ENCODE data around the gene HPCAL1. TPM values are rescaled to one million over a fixed set of nuclear protein-coding genes. Genes with fewer than 3 reads are reported as not detected.

The HPCAL1 gene
- total and polyA plus RNA-seq, 2 experiments from 2014 or later, result 58.9 to 65.4 TPM

GRCh38 chr2:10397297-10397875 is 94.7 kb downstream of the HPCAL1 start:
- H4K20me1 ChIP-seq (ENCODE audit: insufficient read depth), result no peaks in the 10 kb centered on the region
- H3K4me3 ChIP-seq, result no peak overlapping the region
- H3F3A ChIP-seq (ENCODE audit: insufficient read depth), result no peaks in the 10 kb centered on the region
- 0 out of 2 replicates have a peak, but pooled peaks cover 13% of the 10 kb centered on the region for H3K79me2 ChIP-seq (ENCODE audit: insufficient read depth)
- no peak overlapping the region for H3K27ac ChIP-seq
- no peak for DNase-seq
- no peak overlapping the region for H3K4me2 ChIP-seq (ENCODE audit: unreplicated experiment)
- no peaks in the 10 kb centered on the region for H3K9me3 ChIP-seq (ENCODE audit: low read depth)
- WGBS, 2 experiments (ENCODE audit: low coverage in 1 of 2, low lambda C conversion rate in 2 of 2, missing lambda C conversion rate in 2 of 2), result 88 to 89% methylated on average over 16 of the region's 16 CpGs
- in situ Hi-C loops (cut with MboI), result no loop called here
- H3K9me2 ChIP-seq (ENCODE audit: insufficient read depth), result no peaks in the 10 kb centered on the region
- H2AFZ ChIP-seq, result no peak overlapping the region
- no peak overlapping the region for H3K9ac ChIP-seq
- H3K27me3 ChIP-seq (replicated peaks; ENCODE audit: insufficient read depth), result no peaks in the 10 kb centered on the region
- peaks cover 10% of the 10 kb centered on the region for H3K4me1 ChIP-seq (ENCODE audit: insufficient read depth)
- no peak for TF ChIP-seq EZH2phosphoT487 (IDR thresholded peaks at IDR 0.05; ENCODE audit: insufficient read depth, low read depth)
- TF ChIP-seq EZH2 (IDR thresholded peaks at IDR 0.05; ENCODE audit: insufficient read depth, poor library complexity, severe bottlenecking), result no peak
- H3K36me3 ChIP-seq (ENCODE audit: low read depth), result no peaks in the 10 kb centered on the region

GRCh38 chr2:10397878-10398277 is 95.2 kb downstream of the HPCAL1 start:
- H3K79me2 ChIP-seq (ENCODE audit: insufficient read depth), result 0 out of 2 replicates have a peak, but pooled peaks cover 13% of the 10 kb centered on the region
- DNase-seq, result no peak
- WGBS, 2 experiments (ENCODE audit: low coverage in 1 of 2, low lambda C conversion rate in 2 of 2, missing lambda C conversion rate in 2 of 2), result 52 to 57% methylated on average over 4 of the region's 4 CpGs
- no peaks in the 10 kb centered on the region for H4K20me1 ChIP-seq (ENCODE audit: insufficient read depth)
- H2AFZ ChIP-seq, result no peak overlapping the region
- no peaks in the 10 kb centered on the region for H3K36me3 ChIP-seq (ENCODE audit: low read depth)
- H3K9me3 ChIP-seq (ENCODE audit: low read depth), result no peaks in the 10 kb centered on the region
- H3K27me3 ChIP-seq (replicated peaks; ENCODE audit: insufficient read depth), result no peaks in the 10 kb centered on the region
- no peak overlapping the region for H3K4me2 ChIP-seq (ENCODE audit: unreplicated experiment)
- no peak overlapping the region for H3K4me3 ChIP-seq
- in situ Hi-C loops (cut with MboI), result no loop called here
- no peak overlapping the region for H3K27ac ChIP-seq
- H3K9ac ChIP-seq, result no peak overlapping the region
- TF ChIP-seq EZH2phosphoT487 (IDR thresholded peaks at IDR 0.05; ENCODE audit: insufficient read depth, low read depth) (no peak), EZH2 (IDR thresholded peaks at IDR 0.05; ENCODE audit: insufficient read depth, poor library complexity, severe bottlenecking) (no peak)
- H3K4me1 ChIP-seq (ENCODE audit: insufficient read depth), result peaks cover 14% of the 10 kb centered on the region
- 0 out of 2 replicates have a peak, but pooled peaks cover 4% of the 10 kb centered on the region for H3F3A ChIP-seq (ENCODE audit: insufficient read depth)
- no peaks in the 10 kb centered on the region for H3K9me2 ChIP-seq (ENCODE audit: insufficient read depth)

DNA sequence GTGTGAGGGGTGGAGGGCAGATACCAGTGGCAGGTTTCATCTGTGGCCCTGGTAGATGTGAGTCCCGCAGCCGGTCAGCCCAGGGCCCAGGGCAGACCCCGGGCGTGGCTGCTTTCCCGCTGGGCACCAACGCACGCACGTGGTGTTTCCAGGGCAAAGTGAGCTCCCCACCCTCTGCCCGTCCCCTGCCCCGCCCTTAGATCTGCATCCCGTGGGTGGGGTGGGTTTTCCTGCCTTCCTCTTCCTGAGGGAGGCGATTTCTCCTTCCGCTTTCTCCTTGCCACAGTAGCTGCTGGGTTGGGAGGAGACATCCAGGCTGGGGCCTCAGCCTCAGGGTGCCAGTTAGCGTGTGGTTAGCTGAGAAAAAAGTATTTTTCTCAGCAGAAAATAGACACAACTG is 95.8 kb downstream of the HPCAL1 start:
- in situ Hi-C loops (cut with MboI), result no loop called here

GRCh38 chr2:10399358-10399757 is 96.7 kb downstream of the HPCAL1 start:
- Histone ChIP-seq H3K36me3 (ENCODE audit: low read depth) (no peaks in the 10 kb centered on the region), H3F3A (ENCODE audit: insufficient read depth) (0 out of 2 replicates have a peak, but pooled peaks cover 13% of the 10 kb centered on the region), H3K9me2 (ENCODE audit: insufficient read depth) (no peaks in the 10 kb centered on the region), H4K20me1 (ENCODE audit: insufficient read depth) (no peaks in the 10 kb centered on the region), H3K4me3 (no peak overlapping the region), H3K9me3 (ENCODE audit: low read depth) (no peaks in the 10 kb centered on the region), H3K9ac (no peak overlapping the region), H2AFZ (no peak overlapping the region), H3K79me2 (ENCODE audit: insufficient read depth) (0 out of 2 replicates have a peak, but pooled peaks cover 11% of the 10 kb centered on the region), H3K27me3 (replicated peaks; ENCODE audit: insufficient read depth) (no peaks in the 10 kb centered on the region), H3K4me2 (ENCODE audit: unreplicated experiment) (no peak overlapping the region), H3K4me1 (ENCODE audit: insufficient read depth) (peaks cover 26% of the 10 kb centered on the region), H3K27ac (no peak overlapping the region)
- 72 to 87% methylated on average over 13 to 16 of the region's 16 CpGs for WGBS, 2 experiments (ENCODE audit: low coverage in 1 of 2, low lambda C conversion rate in 2 of 2, missing lambda C conversion rate in 2 of 2)
- in situ Hi-C loops (cut with MboI), result no loop called here
- no peak for DNase-seq
- no peak for TF ChIP-seq EZH2phosphoT487 (IDR thresholded peaks at IDR 0.05; ENCODE audit: insufficient read depth, low read depth)

More for the DNA sequence above, 95.8 kb downstream of the HPCAL1 start:
- Histone ChIP-seq H3K27ac (no peak overlapping the region), H3K27me3 (replicated peaks; ENCODE audit: insufficient read depth) (no peaks in the 10 kb centered on the region), H3K9ac (no peak overlapping the region), H3F3A (ENCODE audit: insufficient read depth) (0 out of 2 replicates have a peak, but pooled peaks cover 4% of the 10 kb centered on the region), H2AFZ (no peak overlapping the region), H3K9me2 (ENCODE audit: insufficient read depth) (no peaks in the 10 kb centered on the region), H3K4me3 (no peak overlapping the region), H3K4me2 (ENCODE audit: unreplicated experiment) (no peak overlapping the region), H3K36me3 (ENCODE audit: low read depth) (no peaks in the 10 kb centered on the region), H3K9me3 (ENCODE audit: low read depth) (no peaks in the 10 kb centered on the region), H3K4me1 (ENCODE audit: insufficient read depth) (peaks cover 17% of the 10 kb centered on the region), H3K79me2 (ENCODE audit: insufficient read depth) (0 out of 2 replicates have a peak, but pooled peaks cover 13% of the 10 kb centered on the region), H4K20me1 (ENCODE audit: insufficient read depth) (no peaks in the 10 kb centered on the region)
- WGBS, 2 experiments (ENCODE audit: low coverage in 1 of 2, low lambda C conversion rate in 2 of 2, missing lambda C conversion rate in 2 of 2), result 86 to 87% methylated on average over 13 to 14 of the region's 14 CpGs
- TF ChIP-seq EZH2 (IDR thresholded peaks at IDR 0.05; ENCODE audit: insufficient read depth, poor library complexity, severe bottlenecking) (no peak), EZH2phosphoT487 (IDR thresholded peaks at IDR 0.05; ENCODE audit: insufficient read depth, low read depth) (no peak)
- no peak for DNase-seq
